ENCODE measurements around the gene LRTM2.

The LRTM2 gene

GRCh38 chr12:1797991-1798640 is 22.2 kb upstream of the LRTM2 start:
- peaks cover 5% of the 10 kb centered on the region in 2 donors for H3K4me1 ChIP-seq (ENCODE audit: control insufficient read depth in 2 of 2, insufficient read depth in 1 of 2, low read depth in 1 of 2, low read length in 2 of 2)
- H2BK120ac ChIP-seq (ENCODE audit: low read depth, low read length): no peak overlapping the region
- peak overlapping the region; percentile 84 for H3K18ac ChIP-seq (ENCODE audit: low read length)
- H3K36me3 ChIP-seq (replicated peaks in 1 of 2; ENCODE audit: control insufficient read depth in 2 of 2, insufficient read depth in 2 of 2, low read length in 2 of 2): no peaks in the 10 kb centered on the region
- H2BK15ac ChIP-seq (ENCODE audit: low read length): peak overlapping the region; percentile 46
- no peak overlapping the region for H2AFZ ChIP-seq (ENCODE audit: low read length)
- H3K27me3 ChIP-seq (ENCODE audit: control insufficient read depth in 3 of 3, insufficient read depth in 3 of 3, low read depth in 1 of 3, low read length in 3 of 3): peaks cover 0 to 12% (median 2%) of the 10 kb centered on the region in 3 experiments
- H3K4me2 ChIP-seq (ENCODE audit: insufficient read depth, low read length, poor library complexity, severe bottlenecking): no peak overlapping the region
- no peak overlapping the region for H3K27ac ChIP-seq (replicated peaks; ENCODE audit: low read length)
- H3K9ac ChIP-seq (ENCODE audit: low read depth, low read length, poor library complexity): no peak overlapping the region
- H3K14ac ChIP-seq (ENCODE audit: low read length): no peak overlapping the region
- no peaks in the 10 kb centered on the region for H3K9me3 ChIP-seq (replicated peaks in 1 of 2; ENCODE audit: control insufficient read depth in 2 of 2, insufficient read depth in 1 of 2, low read depth in 1 of 2, low read length in 2 of 2)
- H3K79me1 ChIP-seq (ENCODE audit: low read depth, low read length): no peaks in the 10 kb centered on the region
- H2BK5ac ChIP-seq (ENCODE audit: low read length): peak overlapping the region; percentile 83
- peak overlapping the region; percentile 76 for H4K8ac ChIP-seq (ENCODE audit: low read depth, low read length)
- H3K4me3 ChIP-seq (ENCODE audit: low read length in 2 of 2): no peak overlapping the region
- peak overlapping the region; percentile 8 for H2AK5ac ChIP-seq (ENCODE audit: low read depth, low read length)
- H3K23ac ChIP-seq (ENCODE audit: low read depth, low read length, poor library complexity): peak overlapping the region; percentile 13
- DNase-seq (ENCODE audit: low spot score): no peak
- WGBS, 2 donors (ENCODE audit: extremely low coverage in 2 of 2, insufficient read length in 2 of 2, insufficient replicate concordance in 1 of 2): no CpG with 5 or more reads among the region's 22 CpGs
- peak overlapping the region; percentile 49 for H2BK12ac ChIP-seq (ENCODE audit: low read length)
- no peak overlapping the region for H3K4ac ChIP-seq (ENCODE audit: low read length)
- no peak overlapping the region for H4K91ac ChIP-seq (ENCODE audit: low read depth, low read length, poor library complexity)

DNA sequence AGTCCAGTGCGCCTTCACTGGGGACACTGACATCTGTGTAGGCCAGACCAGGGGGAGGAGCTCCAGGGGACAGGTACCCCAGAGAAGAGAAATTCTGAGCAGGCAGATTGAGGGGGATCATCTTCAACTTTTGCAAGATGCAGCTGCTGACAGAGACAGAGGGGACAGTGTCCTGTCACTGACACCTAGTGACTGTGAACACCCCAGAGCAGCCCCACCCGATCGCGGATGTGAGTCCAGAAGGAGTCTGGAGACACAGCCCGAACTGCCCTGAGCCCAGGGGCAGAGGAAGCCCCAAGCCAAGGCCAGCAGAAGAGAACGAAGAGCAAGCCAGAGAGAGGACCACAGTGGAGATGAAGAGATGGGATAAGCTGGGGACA is 21.7 kb upstream of the LRTM2 start:
- Histone ChIP-seq H3K4me1 (ENCODE audit: control insufficient read depth in 2 of 2, insufficient read depth in 1 of 2, low read depth in 1 of 2, low read length in 2 of 2) (peaks cover 5% of the 10 kb centered on the region in 2 donors), H3K79me1 (ENCODE audit: low read depth, low read length) (no peaks in the 10 kb centered on the region), H3K4ac (ENCODE audit: low read length) (no peak overlapping the region), H2AFZ (ENCODE audit: low read length) (no peak overlapping the region), H3K27ac (replicated peaks; ENCODE audit: low read length) (no peak overlapping the region), H3K23ac (ENCODE audit: low read depth, low read length, poor library complexity) (no peak overlapping the region), H3K18ac (ENCODE audit: low read length) (peak overlapping the region; percentile 15), H3K27me3 (ENCODE audit: control insufficient read depth in 3 of 3, insufficient read depth in 3 of 3, low read depth in 1 of 3, low read length in 3 of 3) (peaks cover 0 to 12% (median 2%) of the 10 kb centered on the region in 3 experiments), H4K8ac (ENCODE audit: low read depth, low read length) (no peak overlapping the region), H2BK120ac (ENCODE audit: low read depth, low read length) (no peak overlapping the region), H2BK12ac (ENCODE audit: low read length) (no peak overlapping the region), H3K36me3 (replicated peaks in 1 of 2; ENCODE audit: control insufficient read depth in 2 of 2, insufficient read depth in 2 of 2, low read length in 2 of 2) (no peaks in the 10 kb centered on the region), H3K4me3 (ENCODE audit: low read length in 2 of 2) (no peak overlapping the region), H2BK15ac (ENCODE audit: low read length) (peak overlapping the region; percentile 76), H3K9me3 (replicated peaks in 1 of 2; ENCODE audit: control insufficient read depth in 2 of 2, insufficient read depth in 1 of 2, low read depth in 1 of 2, low read length in 2 of 2) (no peaks in the 10 kb centered on the region), H3K4me2 (ENCODE audit: insufficient read depth, low read length, poor library complexity, severe bottlenecking) (no peak overlapping the region), H3K14ac (ENCODE audit: low read length) (no peak overlapping the region), H4K91ac (ENCODE audit: low read depth, low read length, poor library complexity) (no peak overlapping the region), H2AK5ac (ENCODE audit: low read depth, low read length) (peak overlapping the region; percentile 38), H2BK5ac (ENCODE audit: low read length) (no peak overlapping the region), H3K9ac (ENCODE audit: low read depth, low read length, poor library complexity) (no peak overlapping the region)
- WGBS, 2 donors (ENCODE audit: extremely low coverage in 2 of 2, insufficient read length in 2 of 2, insufficient replicate concordance in 1 of 2): no CpG with 5 or more reads among the region's 6 CpGs
- DNase-seq (ENCODE audit: low spot score): no peak

GRCh38 chr12:1799051-1799881 is 21.1 kb upstream of the LRTM2 start:
- Histone ChIP-seq H3K4ac (ENCODE audit: low read length) (no peak overlapping the region), H2AFZ (ENCODE audit: low read length) (no peak overlapping the region), H3K4me3 (ENCODE audit: low read length in 2 of 2) (peak overlapping the region in 1 of 2 donors; percentile 42), H3K14ac (ENCODE audit: low read length) (no peak overlapping the region), H2BK15ac (ENCODE audit: low read length) (peak overlapping the region; percentile 76), H3K4me2 (ENCODE audit: insufficient read depth, low read length, poor library complexity, severe bottlenecking) (no peak overlapping the region), H3K18ac (ENCODE audit: low read length) (peak overlapping the region; percentile 13), H4K8ac (ENCODE audit: low read depth, low read length) (no peak overlapping the region), H3K9ac (ENCODE audit: low read depth, low read length, poor library complexity) (peak overlapping the region; percentile 54), H3K4me1 (ENCODE audit: control insufficient read depth in 2 of 2, insufficient read depth in 1 of 2, low read depth in 1 of 2, low read length in 2 of 2) (peaks cover 5% of the 10 kb centered on the region in 2 donors), H3K27ac (replicated peaks; ENCODE audit: low read length) (no peak overlapping the region), H2BK120ac (ENCODE audit: low read depth, low read length) (no peak overlapping the region), H2BK5ac (ENCODE audit: low read length) (peak overlapping the region; percentile 73), H3K27me3 (ENCODE audit: control insufficient read depth in 3 of 3, insufficient read depth in 3 of 3, low read depth in 1 of 3, low read length in 3 of 3) (peaks cover 0 to 12% (median 2%) of the 10 kb centered on the region in 3 experiments), H4K91ac (ENCODE audit: low read depth, low read length, poor library complexity) (peak overlapping the region; percentile 53), H2AK5ac (ENCODE audit: low read depth, low read length) (peak overlapping the region; percentile 38), H3K79me1 (ENCODE audit: low read depth, low read length) (no peaks in the 10 kb centered on the region), H3K23ac (ENCODE audit: low read depth, low read length, poor library complexity) (peak overlapping the region; percentile 48), H3K36me3 (replicated peaks in 1 of 2; ENCODE audit: control insufficient read depth in 2 of 2, insufficient read depth in 2 of 2, low read length in 2 of 2) (no peaks in the 10 kb centered on the region), H3K9me3 (replicated peaks in 1 of 2; ENCODE audit: control insufficient read depth in 2 of 2, insufficient read depth in 1 of 2, low read depth in 1 of 2, low read length in 2 of 2) (no peaks in the 10 kb centered on the region), H2BK12ac (ENCODE audit: low read length) (peak overlapping the region; percentile 25)
- no CpG with 5 or more reads among the region's 21 CpGs for WGBS, 2 donors (ENCODE audit: extremely low coverage in 2 of 2, insufficient read length in 2 of 2, insufficient replicate concordance in 1 of 2)
- no peak for DNase-seq (ENCODE audit: low spot score)

- Histone ChIP-seq H3K4me2 (ENCODE audit: insufficient read depth, low read length, poor library complexity, severe bottlenecking) (no peak overlapping the region), H3K4me3 (ENCODE audit: low read length in 2 of 2) (no peak overlapping the region), H2AK5ac (ENCODE audit: low read depth, low read length) (peak overlapping the region; percentile 98), H2BK15ac (ENCODE audit: low read length) (peak overlapping the region; percentile 78), H3K9me3 (replicated peaks in 1 of 2; ENCODE audit: control insufficient read depth in 2 of 2, insufficient read depth in 1 of 2, low read depth in 1 of 2, low read length in 2 of 2) (no peaks in the 10 kb centered on the region), H3K23ac (ENCODE audit: low read depth, low read length, poor library complexity) (peak overlapping the region; percentile 48), H2AFZ (ENCODE audit: low read length) (no peak overlapping the region), H3K9ac (ENCODE audit: low read depth, low read length, poor library complexity) (peak overlapping the region; percentile 60), H3K14ac (ENCODE audit: low read length) (peak overlapping the region; percentile 38), H3K79me1 (ENCODE audit: low read depth, low read length) (peaks cover under 1% of the 10 kb centered on the region), H3K36me3 (replicated peaks in 1 of 2; ENCODE audit: control insufficient read depth in 2 of 2, insufficient read depth in 2 of 2, low read length in 2 of 2) (no peaks in the 10 kb centered on the region), H3K4ac (ENCODE audit: low read length) (peak overlapping the region; percentile 53), H2BK5ac (ENCODE audit: low read length) (peak overlapping the region; percentile 73), H4K91ac (ENCODE audit: low read depth, low read length, poor library complexity) (peak overlapping the region; percentile 53), H3K27ac (replicated peaks; ENCODE audit: low read length) (no peak overlapping the region), H3K4me1 (ENCODE audit: control insufficient read depth in 2 of 2, insufficient read depth in 1 of 2, low read depth in 1 of 2, low read length in 2 of 2) (peaks cover 7 to 8% of the 10 kb centered on the region in 2 donors), H3K18ac (ENCODE audit: low read length) (peak overlapping the region; percentile 52), H2BK12ac (ENCODE audit: low read length) (peak overlapping the region; percentile 58), H2BK120ac (ENCODE audit: low read depth, low read length) (no peak overlapping the region), H3K27me3 (ENCODE audit: control insufficient read depth in 3 of 3, insufficient read depth in 3 of 3, low read depth in 1 of 3, low read length in 3 of 3) (peaks cover 0 to 12% (median 2%) of the 10 kb centered on the region in 3 experiments), H4K8ac (ENCODE audit: low read depth, low read length) (no peak overlapping the region)
- WGBS, 2 donors (ENCODE audit: extremely low coverage in 2 of 2, insufficient read length in 2 of 2, insufficient replicate concordance in 1 of 2): no CpG with 5 or more reads among the region's 12 CpGs
- DNase-seq (ENCODE audit: low spot score): no peak
Observed at GRCh38 chr12:1799882-1800400, 20.4 kb upstream of the LRTM2 start.
